NB4 (cell line): ENCODE data around the gene PRR36.

Experiments
- MYC ChIP-seq: IDR thresholded peaks from 2 replicates; pipeline ENCODE4 v1.6.1; 2011; ENCODE audit warnings: low read depth, low read length
- POLR2A ChIP-seq: IDR thresholded peaks from 2 replicates; pipeline ENCODE4 v1.6.1; 2011; ENCODE audit warnings: mild to moderate bottlenecking; ENCODE audit not compliant: insufficient read length; ENCODE audit errors: extremely low read depth
- TF ChIP-seq, protein P1 (sequence below): IDR thresholded peaks from one replicate; pipeline ENCODE4 v1.5.1; 2012; ENCODE audit warnings: low read depth, low read length

DNA sequence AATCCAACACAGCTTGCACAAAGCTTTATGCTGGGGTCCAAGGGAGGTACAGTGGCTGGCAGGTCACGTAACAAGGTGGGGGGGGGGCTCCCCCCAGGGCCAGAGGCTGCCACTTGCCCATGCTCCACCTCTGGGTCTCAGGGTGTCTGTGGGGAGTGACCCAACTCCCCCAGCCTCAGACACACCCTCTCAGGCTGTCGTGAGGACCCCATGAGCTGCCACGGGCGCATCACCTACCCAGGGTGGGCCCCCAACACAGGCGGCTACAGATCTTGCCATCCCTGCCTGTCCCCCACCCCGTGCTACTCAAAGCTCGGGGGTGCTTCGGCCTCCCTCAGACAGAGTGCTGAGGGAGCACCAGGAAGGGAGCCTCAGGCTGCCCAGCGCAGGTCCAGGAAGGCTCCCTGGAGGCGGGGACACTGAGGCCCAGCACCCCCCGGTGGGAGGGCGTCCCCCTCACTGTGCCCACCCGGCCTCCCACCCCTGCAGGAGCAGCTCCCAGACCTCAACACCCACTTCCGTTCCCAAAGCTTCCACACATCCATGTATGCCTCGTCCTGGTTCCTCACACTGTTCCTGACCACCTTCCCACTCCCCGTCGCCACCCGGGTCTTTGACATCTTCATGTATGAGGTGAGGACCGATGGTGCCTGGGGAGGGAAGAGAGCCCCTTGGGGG is 23.1 kb downstream of the PRR36 start:
- TF ChIP-seq, protein P1, sequence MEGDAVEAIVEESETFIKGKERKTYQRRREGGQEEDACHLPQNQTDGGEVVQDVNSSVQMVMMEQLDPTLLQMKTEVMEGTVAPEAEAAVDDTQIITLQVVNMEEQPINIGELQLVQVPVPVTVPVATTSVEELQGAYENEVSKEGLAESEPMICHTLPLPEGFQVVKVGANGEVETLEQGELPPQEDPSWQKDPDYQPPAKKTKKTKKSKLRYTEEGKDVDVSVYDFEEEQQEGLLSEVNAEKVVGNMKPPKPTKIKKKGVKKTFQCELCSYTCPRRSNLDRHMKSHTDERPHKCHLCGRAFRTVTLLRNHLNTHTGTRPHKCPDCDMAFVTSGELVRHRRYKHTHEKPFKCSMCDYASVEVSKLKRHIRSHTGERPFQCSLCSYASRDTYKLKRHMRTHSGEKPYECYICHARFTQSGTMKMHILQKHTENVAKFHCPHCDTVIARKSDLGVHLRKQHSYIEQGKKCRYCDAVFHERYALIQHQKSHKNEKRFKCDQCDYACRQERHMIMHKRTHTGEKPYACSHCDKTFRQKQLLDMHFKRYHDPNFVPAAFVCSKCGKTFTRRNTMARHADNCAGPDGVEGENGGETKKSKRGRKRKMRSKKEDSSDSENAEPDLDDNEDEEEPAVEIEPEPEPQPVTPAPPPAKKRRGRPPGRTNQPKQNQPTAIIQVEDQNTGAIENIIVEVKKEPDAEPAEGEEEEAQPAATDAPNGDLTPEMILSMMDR, result no peak
- TF ChIP-seq POLR2A, result no peak
- TF ChIP-seq MYC, result no peak
